Measurements from ENCODE around the gene NUP210L. TPM values are rescaled to one million over a fixed set of nuclear protein-coding genes. Genes with fewer than 3 reads are reported as not detected.

Gene NUP210L
- polyA plus RNA-seq, 2 of the 4 experiments (the other 2 are of a cell fraction), result not detected

DNA sequence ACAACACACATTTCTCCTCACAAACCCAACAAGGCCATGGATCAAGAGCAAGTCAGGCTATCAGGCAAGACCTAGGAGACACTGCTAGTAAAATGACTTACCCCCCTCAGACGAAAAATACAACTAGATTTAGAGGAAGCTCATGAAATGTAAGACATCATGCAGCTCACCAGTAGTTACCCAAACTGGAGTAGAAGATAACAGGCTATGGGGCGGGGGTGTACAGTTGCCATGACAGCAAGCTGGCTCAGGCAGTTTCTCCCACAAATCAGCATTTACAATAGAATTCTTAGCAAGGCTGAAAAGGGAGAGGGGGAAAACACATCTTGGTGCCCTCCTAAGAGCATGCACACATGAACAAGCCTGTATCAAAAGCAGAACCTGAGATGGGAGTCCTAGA, 23.1 kb upstream of the NUP210L start:
- H3K4me1 ChIP-seq, result peaks cover 56% of the 10 kb centered on the region
- no peak for ATAC-seq

DNA sequence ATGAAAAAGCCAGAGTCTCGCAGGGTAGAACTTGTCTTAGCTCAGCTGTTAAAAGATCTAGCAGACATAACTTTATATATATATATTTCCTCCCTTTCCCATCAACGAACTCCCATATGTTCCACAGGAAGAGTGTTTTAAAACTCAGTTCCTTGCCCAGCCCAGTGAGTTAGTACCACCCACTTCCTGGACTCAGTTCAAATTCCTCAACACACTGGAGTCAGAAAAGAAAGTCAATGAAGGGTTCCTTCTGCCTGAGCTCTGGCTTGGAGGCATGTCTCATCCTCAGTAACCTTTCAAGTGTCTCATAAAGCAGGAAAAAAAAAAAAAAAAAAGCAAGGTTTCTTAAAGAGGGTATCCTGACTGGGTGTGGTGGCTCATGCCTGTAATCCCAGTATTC, 21.5 kb upstream of the NUP210L start:
- ChIA-PET CTCF (interaction anchor here (0.6 to 2.2 kb wide), 2 partner anchors 96 to 427 kb away, joined by 3 to 12 read pairs; partner anchors contain the start of gene HAX1), POLR2A (interaction anchor here (1.2 kb wide), 1 partner anchor 11 kb away, joined by 4 read pairs; no protein-coding TSS in a partner anchor)
- WGBS (ENCODE audit: missing lambda C conversion rate), result 75% methylated on average over 2 of the region's 2 CpGs
- ATAC-seq (peak in 1 of 2 experiments; percentile 13; a peak in 2 of 6 replicates), DNase-seq (ENCODE audit: low read depth in 1 of 2, low spot score in 1 of 2) (no peak), FAIRE-seq (no peak)
- Histone ChIP-seq H3K4me2 (no peak overlapping the region), H3K27ac (no peak overlapping the region), H3K4me3 (no peak overlapping the region), H3K4me1 (peaks cover 51% of the 10 kb centered on the region), H3K9me3 (no peaks in the 10 kb centered on the region)
- no peak for TF ChIP-seq HOXB13 (CRISPR knock-in tag; IDR thresholded peaks at IDR 0.05; ENCODE audit: low read depth)

More for the DNA sequence above, 23.1 kb upstream of the NUP210L start:
- ChIA-PET CTCF (interaction anchor here (0.9 to 1.4 kb wide), 2 partner anchors 15 to 94 kb away, joined by 3 to 4 read pairs; no protein-coding TSS in a partner anchor), POLR2A (interaction anchor here (1.3 kb wide), 1 partner anchor 187 kb away, joined by 3 read pairs; the partner anchor contains the start of gene RPS27)
- Histone ChIP-seq H3K4me2 (peak overlapping the region; percentile 51; the same call in 1 of the 3 replicates), H3K27ac (no peak overlapping the region), H3K9me3 (no peaks in the 10 kb centered on the region), H3K4me3 (no peak overlapping the region)
- TF ChIP-seq POLR2AphosphoS2 (conservative IDR thresholded peaks at IDR 0.05; ENCODE audit: low read length) (no peak), RNF2 (IDR thresholded peaks at IDR 0.05; ENCODE audit: borderline replicate concordance, low read depth) (no peak), HOXB13 (CRISPR knock-in tag; IDR thresholded peaks at IDR 0.05; ENCODE audit: low read depth) (no peak), GATA3 (IDR thresholded peaks at IDR 0.05; ENCODE audit: borderline replicate concordance) (no peak), CHD4 (IDR thresholded peaks at IDR 0.05; ENCODE audit: borderline replicate concordance) (no peak), BHLHE40 (IDR thresholded peaks at IDR 0.05; ENCODE audit: low read depth, low read length) (no peak), RARB (CRISPR knock-in tag; IDR thresholded peaks at IDR 0.05) (no peak), FOXS1 (CRISPR knock-in tag; IDR thresholded peaks at IDR 0.05) (no peak), NPAS2 (CRISPR knock-in tag; IDR thresholded peaks at IDR 0.05; ENCODE audit: borderline replicate concordance) (no peak), HDAC2 (IDR thresholded peaks at IDR 0.05) (no peak), NFE2L2 (conservative IDR thresholded peaks at IDR 0.05; ENCODE audit: low read length) (no peak)
- TF ChIP-seq, protein P1, sequence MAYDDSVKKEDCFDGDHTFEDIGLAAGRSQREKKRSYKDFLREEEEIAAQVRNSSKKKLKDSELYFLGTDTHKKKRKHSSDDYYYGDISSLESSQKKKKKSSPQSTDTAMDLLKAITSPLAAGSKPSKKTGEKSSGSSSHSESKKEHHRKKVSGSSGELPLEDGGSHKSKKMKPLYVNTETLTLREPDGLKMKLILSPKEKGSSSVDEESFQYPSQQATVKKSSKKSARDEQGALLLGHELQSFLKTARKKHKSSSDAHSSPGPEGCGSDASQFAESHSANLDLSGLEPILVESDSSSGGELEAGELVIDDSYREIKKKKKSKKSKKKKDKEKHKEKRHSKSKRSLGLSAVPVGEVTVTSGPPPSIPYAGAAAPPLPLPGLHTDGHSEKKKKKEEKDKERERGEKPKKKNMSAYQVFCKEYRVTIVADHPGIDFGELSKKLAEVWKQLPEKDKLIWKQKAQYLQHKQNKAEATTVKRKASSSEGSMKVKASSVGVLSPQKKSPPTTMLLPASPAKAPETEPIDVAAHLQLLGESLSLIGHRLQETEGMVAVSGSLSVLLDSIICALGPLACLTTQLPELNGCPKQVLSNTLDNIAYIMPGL (CRISPR knock-in tag; IDR thresholded peaks at IDR 0.05; ENCODE audit: borderline replicate concordance), result no peak
- TF ChIP-seq, protein P2, sequence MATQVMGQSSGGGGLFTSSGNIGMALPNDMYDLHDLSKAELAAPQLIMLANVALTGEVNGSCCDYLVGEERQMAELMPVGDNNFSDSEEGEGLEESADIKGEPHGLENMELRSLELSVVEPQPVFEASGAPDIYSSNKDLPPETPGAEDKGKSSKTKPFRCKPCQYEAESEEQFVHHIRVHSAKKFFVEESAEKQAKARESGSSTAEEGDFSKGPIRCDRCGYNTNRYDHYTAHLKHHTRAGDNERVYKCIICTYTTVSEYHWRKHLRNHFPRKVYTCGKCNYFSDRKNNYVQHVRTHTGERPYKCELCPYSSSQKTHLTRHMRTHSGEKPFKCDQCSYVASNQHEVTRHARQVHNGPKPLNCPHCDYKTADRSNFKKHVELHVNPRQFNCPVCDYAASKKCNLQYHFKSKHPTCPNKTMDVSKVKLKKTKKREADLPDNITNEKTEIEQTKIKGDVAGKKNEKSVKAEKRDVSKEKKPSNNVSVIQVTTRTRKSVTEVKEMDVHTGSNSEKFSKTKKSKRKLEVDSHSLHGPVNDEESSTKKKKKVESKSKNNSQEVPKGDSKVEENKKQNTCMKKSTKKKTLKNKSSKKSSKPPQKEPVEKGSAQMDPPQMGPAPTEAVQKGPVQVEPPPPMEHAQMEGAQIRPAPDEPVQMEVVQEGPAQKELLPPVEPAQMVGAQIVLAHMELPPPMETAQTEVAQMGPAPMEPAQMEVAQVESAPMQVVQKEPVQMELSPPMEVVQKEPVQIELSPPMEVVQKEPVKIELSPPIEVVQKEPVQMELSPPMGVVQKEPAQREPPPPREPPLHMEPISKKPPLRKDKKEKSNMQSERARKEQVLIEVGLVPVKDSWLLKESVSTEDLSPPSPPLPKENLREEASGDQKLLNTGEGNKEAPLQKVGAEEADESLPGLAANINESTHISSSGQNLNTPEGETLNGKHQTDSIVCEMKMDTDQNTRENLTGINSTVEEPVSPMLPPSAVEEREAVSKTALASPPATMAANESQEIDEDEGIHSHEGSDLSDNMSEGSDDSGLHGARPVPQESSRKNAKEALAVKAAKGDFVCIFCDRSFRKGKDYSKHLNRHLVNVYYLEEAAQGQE (IDR thresholded peaks at IDR 0.05), result no peak
- TF ChIP-seq, protein P3, sequence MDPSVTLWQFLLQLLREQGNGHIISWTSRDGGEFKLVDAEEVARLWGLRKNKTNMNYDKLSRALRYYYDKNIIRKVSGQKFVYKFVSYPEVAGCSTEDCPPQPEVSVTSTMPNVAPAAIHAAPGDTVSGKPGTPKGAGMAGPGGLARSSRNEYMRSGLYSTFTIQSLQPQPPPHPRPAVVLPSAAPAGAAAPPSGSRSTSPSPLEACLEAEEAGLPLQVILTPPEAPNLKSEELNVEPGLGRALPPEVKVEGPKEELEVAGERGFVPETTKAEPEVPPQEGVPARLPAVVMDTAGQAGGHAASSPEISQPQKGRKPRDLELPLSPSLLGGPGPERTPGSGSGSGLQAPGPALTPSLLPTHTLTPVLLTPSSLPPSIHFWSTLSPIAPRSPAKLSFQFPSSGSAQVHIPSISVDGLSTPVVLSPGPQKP (IDR thresholded peaks at IDR 0.05; ENCODE audit: low read depth, low read length), result no peak
- DNase-seq (ENCODE audit: low read depth in 1 of 2, low spot score in 1 of 2) (no peak), FAIRE-seq (no peak)
- WGBS (ENCODE audit: missing lambda C conversion rate), result 64% methylated on average over 2 of the region's 2 CpGs

DNA sequence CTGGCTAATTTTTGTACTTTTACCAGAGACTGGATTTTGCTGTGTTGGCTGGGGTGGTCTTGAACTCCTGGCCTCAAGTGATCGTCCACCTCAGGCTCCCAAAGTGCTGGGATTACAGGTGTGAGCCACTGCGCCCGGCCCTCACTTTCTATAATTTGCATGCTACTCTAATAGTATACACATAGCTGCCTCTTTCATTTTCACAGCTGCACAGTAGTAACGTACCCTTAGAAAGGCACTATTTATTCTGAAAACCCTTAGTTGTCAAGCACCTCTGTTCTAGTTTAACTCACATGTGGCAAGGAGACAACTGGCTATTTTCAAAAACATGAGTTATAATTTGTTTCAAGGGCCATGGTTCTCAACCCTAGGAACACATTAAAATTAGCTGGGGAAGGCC, 19.8 kb upstream of the NUP210L start:
- 91% methylated on average over 4 of the region's 4 CpGs for WGBS (ENCODE audit: missing lambda C conversion rate)
- Histone ChIP-seq H3K4me3 (no peak overlapping the region), H3K4me1 (peaks cover 34% of the 10 kb centered on the region), H3K9me3 (no peaks in the 10 kb centered on the region), H3K4me2 (no peak overlapping the region), H3K27ac (no peak overlapping the region)
- CTCF ChIA-PET, result interaction anchor here (0.6 to 1.2 kb wide), 2 partner anchors 24 to 157 kb away, joined by 3 read pairs; no protein-coding TSS in a partner anchor
- DNase-seq (ENCODE audit: low read depth in 1 of 2, low spot score in 1 of 2) (no peak), ATAC-seq (no peak), FAIRE-seq (no peak)
- TF ChIP-seq RAD21 (conservative IDR thresholded peaks at IDR 0.05 in 1 of 2, IDR thresholded peaks at IDR 0.05 in 1 of 2) (no peak), HOXB5 (CRISPR knock-in tag; IDR thresholded peaks at IDR 0.05) (no peak), TFCP2L1 (CRISPR knock-in tag; IDR thresholded peaks at IDR 0.05) (no peak), BHLHE40 (IDR thresholded peaks at IDR 0.05; ENCODE audit: low read depth, low read length) (no peak), HOXA7 (CRISPR knock-in tag; IDR thresholded peaks at IDR 0.05) (no peak)
- TF ChIP-seq, protein P2 (IDR thresholded peaks at IDR 0.05), result no peak
- POLR2A ChIA-PET, result no interaction called here
